Anterior cingulate cortex (tissue), 58 donors: ENCODE data around the gene EHHADH.
"Not testable (repeated sequence)": the region's sequence is repeated elsewhere in the genome, so short reads cannot be mapped to it uniquely, and the experiment has no call there.

Experiments used
- DNase-seq, 58 donors: peaks; one replicate each; lab custom pipeline; 2025; lab: John Stamatoyannopoulos, UW

EHHADH gene

GRCh38 chr3:185253645-185254410 is at the start of gene EHHADH:
Gene EHHADH, minus strand, starts transcription at chr3:185254049. Its CDS starts 27 bp downstream, at chr3:185254022.
- peak in 45 of 58 donors; percentile 0 to 51 (median 16) for DNase-seq

- not testable (repeated sequence) for DNase-seq
Measured at GRCh38 chr3:185299918-185300426, 46.1 kb upstream of the EHHADH start.

GRCh38 chr3:185297867-185298266 is 44.0 kb upstream of the EHHADH start:
- no peak for DNase-seq

GRCh38 chr3:185292238-185292637 is 38.4 kb upstream of the EHHADH start:
- no peak for DNase-seq

- no peak for DNase-seq
Measured at GRCh38 chr3:185290266-185290665, 36.4 kb upstream of the EHHADH start.

GRCh38 chr3:185283374-185283935 is 29.6 kb upstream of the EHHADH start:
- no peak for DNase-seq

GRCh38 chr3:185282696-185283373 is 29.0 kb upstream of the EHHADH start:
- DNase-seq: peak; percentile 50 to 98 (median 92)

- no peak for DNase-seq
Measured at GRCh38 chr3:185280572-185281365, 26.9 kb upstream of the EHHADH start.

- DNase-seq: peak in 1 of 58 donors; percentile 2
Measured at GRCh38 chr3:185279587-185280138, 25.8 kb upstream of the EHHADH start.

- no peak for DNase-seq
Measured at GRCh38 chr3:185276415-185276814, 22.6 kb upstream of the EHHADH start.

- DNase-seq: no peak
Measured at GRCh38 chr3:185272033-185272432, 18.2 kb upstream of the EHHADH start.

- no peak for DNase-seq
Measured at GRCh38 chr3:185270956-185271332, 17.1 kb upstream of the EHHADH start.

- DNase-seq: peak in 1 of 58 donors; percentile 1
Measured at GRCh38 chr3:185270262-185270955, 16.6 kb upstream of the EHHADH start.

GRCh38 chr3:185268194-185268962 is 14.5 kb upstream of the EHHADH start:
- no peak for DNase-seq

- DNase-seq: no peak
Measured at GRCh38 chr3:185267193-185267592, 13.3 kb upstream of the EHHADH start.

GRCh38 chr3:185264849-185265553 is 11.2 kb upstream of the EHHADH start:
- no peak for DNase-seq

GRCh38 chr3:185263423-185263822 is 9.6 kb upstream of the EHHADH start:
- no peak for DNase-seq

GRCh38 chr3:185257334-185257733 is 3.5 kb upstream of the EHHADH start:
- DNase-seq: no peak
